A673 (cell line): ENCODE data around the gene NRP2. TPM values are rescaled to one million over a fixed set of nuclear protein-coding genes. Genes with fewer than 3 reads are reported as not detected.

Source experiments
- BruUV-seq: library from RNA; stranded (reverse); fragments of 400-500 nt; replicated peaks from 2 replicates; lab custom pipeline; 2021; lab: Mats Ljungman, UMichigan
- CTCF ChIA-PET: fragments of 300-600 bp; sonication (Branson Sonifier 250); formaldehyde crosslinking; loops from one replicate; lab custom pipeline; 2022; ENCODE audit warnings: antibody characterized with exemption; lab: Charles Lee
- POLR2A ChIA-PET: fragments of 300-600 bp; sonication (Branson Sonifier 250); formaldehyde crosslinking; loops from one replicate; lab custom pipeline; 2022; ENCODE audit warnings: antibody characterized with exemption; ENCODE audit not compliant: low non-redundant PET; lab: Charles Lee
- DNase-seq: peaks from one replicate; pipeline ENCODE4 v3.0.0-alpha.2; 2015; ENCODE audit warnings: low spot score
- H3K27ac ChIP-seq: fragments of 200-600 bp; sonication (generic); 2 replicates; pipeline ENCODE4 v1.5.1; 2016; ENCODE audit warnings: mixed run types, low read depth, mild to moderate bottlenecking, mixed read lengths, antibody characterized with exemption, low read length; ENCODE audit not compliant: poor library complexity, severe bottlenecking
- H3K27me3 ChIP-seq: fragments of 200-600 bp; sonication (generic); replicated peaks from 2 replicates; pipeline ENCODE4 v1.6.1; 2017; ENCODE audit warnings: mixed run types, low read depth, mild to moderate bottlenecking, mixed read lengths, antibody characterized with exemption, low read length; ENCODE audit not compliant: insufficient read depth, poor library complexity
- H3K36me3 ChIP-seq: fragments of 200-600 bp; sonication (generic); 2 replicates; pipeline ENCODE4 v1.6.1; 2016; ENCODE audit warnings: mixed run types, mild to moderate bottlenecking, mixed read lengths, antibody characterized with exemption, low read length; ENCODE audit not compliant: insufficient read depth, poor library complexity, severe bottlenecking
- H3K4me1 ChIP-seq: fragments of 200-600 bp; sonication (generic); 2 replicates; pipeline ENCODE4 v1.6.1; 2017; ENCODE audit warnings: mixed run types, mild to moderate bottlenecking, mixed read lengths, antibody characterized with exemption, low read length; ENCODE audit not compliant: insufficient read depth, poor library complexity, severe bottlenecking
- H3K4me3 ChIP-seq: fragments of 200-600 bp; sonication (generic); 2 replicates; pipeline ENCODE4 v1.5.1; 2016; ENCODE audit warnings: low read depth, mixed run types, mild to moderate bottlenecking, mixed read lengths, low read length; ENCODE audit not compliant: poor library complexity, severe bottlenecking
- H3K9me3 ChIP-seq: fragments of 200-600 bp; sonication (generic); 2 replicates; pipeline ENCODE4 v1.6.1; 2016; ENCODE audit warnings: mixed run types, low read depth, mild to moderate bottlenecking, mixed read lengths, antibody characterized with exemption, low read length; ENCODE audit not compliant: poor library complexity, severe bottlenecking
- EZH2 ChIP-seq: fragments of 200-600 bp; sonication (generic); IDR thresholded peaks from 2 replicates; pipeline ENCODE4 v1.6.1; 2017; ENCODE audit warnings: borderline replicate concordance, low read depth, mild to moderate bottlenecking, mixed read lengths, antibody characterized with exemption, low read length; ENCODE audit not compliant: poor library complexity, severe bottlenecking
- intact Hi-C: fragments of 100-400 bp; cut with micrococcal nuclease; formaldehyde crosslinking; loops from one replicate; pipeline ENCODE4 v1.10.0; 2022; ENCODE audit not compliant: unreplicated experiment
- total RNA-seq: library from RNA; stranded (reverse); gene quantifications from 2 replicates; pipeline ENCODE4 v1.2.3, GENCODE V29; 2021
- TF ChIP-seq, protein P1 (sequence below): fragments of 300-800, 200-600 bp; sonication (generic); conservative IDR thresholded peaks from 2 replicates; pipeline ENCODE4 v1.5.1; 2017; ENCODE audit warnings: low read depth, mild to moderate bottlenecking, antibody characterized with exemption, low read length, moderate library complexity, mixed read lengths

NRP2 gene
- total RNA-seq, 1 experiment from 2014 or later = 4.0 TPM

DNA sequence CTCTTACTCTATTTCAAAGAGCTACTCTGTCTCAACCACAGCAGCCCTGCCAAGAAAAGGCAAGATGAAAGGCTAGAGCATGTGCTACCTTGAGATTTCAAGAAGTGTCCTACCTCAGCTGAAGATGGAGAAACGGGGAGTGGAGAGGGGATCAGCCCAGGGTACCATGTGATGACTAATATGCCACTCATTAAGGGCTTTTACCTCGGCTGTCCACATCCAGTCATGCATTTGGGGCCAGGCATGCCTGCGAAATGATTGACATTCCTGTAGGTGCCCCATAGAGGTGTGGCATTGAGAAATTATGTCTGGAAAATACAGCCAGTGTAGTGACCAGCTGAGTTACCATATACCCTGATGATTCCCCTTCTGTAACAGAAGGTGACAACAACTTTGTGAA, 96.1 kb downstream of the NRP2 start:
- H3K4me1 ChIP-seq = peaks cover 23% of the 10 kb centered on the region
- intact Hi-C loops = no loop called here
- H3K36me3 ChIP-seq = no peaks in the 10 kb centered on the region
- POLR2A ChIA-PET = no interaction called here
- no peak for DNase-seq
- H3K27ac ChIP-seq = no peak overlapping the region
- no peaks in the 10 kb centered on the region for H3K9me3 ChIP-seq
- BruUV-seq = no TSS peak
- no peaks in the 10 kb centered on the region for H3K27me3 ChIP-seq
- CTCF ChIA-PET = no interaction called here
- TF ChIP-seq EZH2 = no peak
- TF ChIP-seq, protein P1, sequence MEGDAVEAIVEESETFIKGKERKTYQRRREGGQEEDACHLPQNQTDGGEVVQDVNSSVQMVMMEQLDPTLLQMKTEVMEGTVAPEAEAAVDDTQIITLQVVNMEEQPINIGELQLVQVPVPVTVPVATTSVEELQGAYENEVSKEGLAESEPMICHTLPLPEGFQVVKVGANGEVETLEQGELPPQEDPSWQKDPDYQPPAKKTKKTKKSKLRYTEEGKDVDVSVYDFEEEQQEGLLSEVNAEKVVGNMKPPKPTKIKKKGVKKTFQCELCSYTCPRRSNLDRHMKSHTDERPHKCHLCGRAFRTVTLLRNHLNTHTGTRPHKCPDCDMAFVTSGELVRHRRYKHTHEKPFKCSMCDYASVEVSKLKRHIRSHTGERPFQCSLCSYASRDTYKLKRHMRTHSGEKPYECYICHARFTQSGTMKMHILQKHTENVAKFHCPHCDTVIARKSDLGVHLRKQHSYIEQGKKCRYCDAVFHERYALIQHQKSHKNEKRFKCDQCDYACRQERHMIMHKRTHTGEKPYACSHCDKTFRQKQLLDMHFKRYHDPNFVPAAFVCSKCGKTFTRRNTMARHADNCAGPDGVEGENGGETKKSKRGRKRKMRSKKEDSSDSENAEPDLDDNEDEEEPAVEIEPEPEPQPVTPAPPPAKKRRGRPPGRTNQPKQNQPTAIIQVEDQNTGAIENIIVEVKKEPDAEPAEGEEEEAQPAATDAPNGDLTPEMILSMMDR = no peak
- H3K4me3 ChIP-seq = no peak overlapping the region

DNA sequence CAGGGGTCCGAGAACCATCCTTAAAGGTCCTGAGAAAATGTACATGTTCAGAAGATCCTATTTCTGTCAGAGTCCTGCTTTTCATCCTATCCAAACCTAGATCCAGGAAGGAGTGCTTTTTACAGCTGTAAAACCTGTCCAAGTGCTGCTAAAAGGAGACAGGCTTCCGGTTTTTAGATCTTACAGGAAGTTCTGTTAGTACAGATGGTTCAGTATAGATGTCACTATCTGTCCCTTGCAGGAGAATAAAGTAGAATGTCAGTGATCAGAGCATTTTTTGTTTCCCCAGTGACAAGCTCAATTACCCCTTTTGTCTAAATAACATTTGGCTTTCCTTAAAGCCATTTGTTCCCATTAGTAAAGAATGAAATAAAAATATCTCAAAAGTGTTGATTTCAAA, 98.3 kb downstream of the NRP2 start:
- intact Hi-C loops = no loop called here
- TF ChIP-seq EZH2 = no peak
- TF ChIP-seq, protein P1 = no peak
- no peaks in the 10 kb centered on the region for H3K9me3 ChIP-seq
- no peak overlapping the region for H3K27ac ChIP-seq
- peaks cover 4% of the 10 kb centered on the region for H3K4me1 ChIP-seq
- no peaks in the 10 kb centered on the region for H3K36me3 ChIP-seq
- POLR2A ChIA-PET = no interaction called here
- no TSS peak for BruUV-seq
- CTCF ChIA-PET = no interaction called here
- DNase-seq = no peak
- H3K27me3 ChIP-seq = no peaks in the 10 kb centered on the region
- no peak overlapping the region for H3K4me3 ChIP-seq

DNA sequence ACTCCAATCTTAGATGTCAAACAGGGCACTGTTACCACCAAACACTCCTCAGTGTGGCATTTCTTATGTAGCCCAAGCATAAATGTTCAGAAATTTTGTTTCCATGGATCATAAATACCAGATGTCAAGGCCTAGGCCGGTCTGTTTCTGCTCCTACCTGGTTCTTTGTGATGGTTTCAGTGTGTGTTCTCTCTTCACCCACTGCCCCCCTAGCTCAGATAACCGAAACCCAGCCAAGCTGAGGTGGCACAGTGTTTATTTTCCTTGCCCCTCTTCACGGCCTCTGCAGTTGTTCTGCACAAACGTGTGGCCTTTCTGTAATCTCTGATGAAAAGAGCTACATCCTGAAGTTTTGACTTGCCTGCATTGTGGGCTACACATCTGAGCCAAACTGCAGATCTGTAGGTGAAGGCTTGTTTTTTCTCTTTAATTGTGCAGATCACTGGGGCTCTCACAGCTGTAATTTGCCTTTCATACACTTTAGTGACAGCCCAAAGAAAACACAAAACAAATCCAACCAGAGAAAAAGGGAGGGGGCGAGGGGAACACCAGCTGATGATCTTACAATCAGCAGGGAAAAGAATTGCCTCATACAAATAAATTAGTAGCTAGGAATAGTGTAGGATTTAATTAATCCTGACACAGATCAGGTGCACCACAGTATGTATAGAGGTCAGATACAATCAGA, 99.1 kb downstream of the NRP2 start:
- H3K36me3 ChIP-seq = no peaks in the 10 kb centered on the region
- no peak overlapping the region for H3K4me3 ChIP-seq
- BruUV-seq = no TSS peak
- TF ChIP-seq, protein P1 = no peak
- no peak for TF ChIP-seq EZH2
- DNase-seq = no peak
- ChIA-PET CTCF (no interaction called here), POLR2A (no interaction called here)
- intact Hi-C loops = no loop called here
- H3K4me1 ChIP-seq = no peaks in the 10 kb centered on the region
- no peaks in the 10 kb centered on the region for H3K27me3 ChIP-seq
- no peaks in the 10 kb centered on the region for H3K9me3 ChIP-seq
- H3K27ac ChIP-seq = no peak overlapping the region
